NCI-H146 treated with DMSO at 0.1 percent for 48 hours (cell line): ENCODE results near the gene ATP6V1D.
"Not testable (repeated sequence)": the region's sequence is repeated elsewhere in the genome, so short reads cannot be mapped to it uniquely, and the experiment has no call there.

Source experiments
- DNase-seq: peaks from one replicate; lab custom pipeline; 2025; ENCODE audit not compliant: unreplicated experiment; lab: John Stamatoyannopoulos, UW

Gene ATP6V1D

DNA sequence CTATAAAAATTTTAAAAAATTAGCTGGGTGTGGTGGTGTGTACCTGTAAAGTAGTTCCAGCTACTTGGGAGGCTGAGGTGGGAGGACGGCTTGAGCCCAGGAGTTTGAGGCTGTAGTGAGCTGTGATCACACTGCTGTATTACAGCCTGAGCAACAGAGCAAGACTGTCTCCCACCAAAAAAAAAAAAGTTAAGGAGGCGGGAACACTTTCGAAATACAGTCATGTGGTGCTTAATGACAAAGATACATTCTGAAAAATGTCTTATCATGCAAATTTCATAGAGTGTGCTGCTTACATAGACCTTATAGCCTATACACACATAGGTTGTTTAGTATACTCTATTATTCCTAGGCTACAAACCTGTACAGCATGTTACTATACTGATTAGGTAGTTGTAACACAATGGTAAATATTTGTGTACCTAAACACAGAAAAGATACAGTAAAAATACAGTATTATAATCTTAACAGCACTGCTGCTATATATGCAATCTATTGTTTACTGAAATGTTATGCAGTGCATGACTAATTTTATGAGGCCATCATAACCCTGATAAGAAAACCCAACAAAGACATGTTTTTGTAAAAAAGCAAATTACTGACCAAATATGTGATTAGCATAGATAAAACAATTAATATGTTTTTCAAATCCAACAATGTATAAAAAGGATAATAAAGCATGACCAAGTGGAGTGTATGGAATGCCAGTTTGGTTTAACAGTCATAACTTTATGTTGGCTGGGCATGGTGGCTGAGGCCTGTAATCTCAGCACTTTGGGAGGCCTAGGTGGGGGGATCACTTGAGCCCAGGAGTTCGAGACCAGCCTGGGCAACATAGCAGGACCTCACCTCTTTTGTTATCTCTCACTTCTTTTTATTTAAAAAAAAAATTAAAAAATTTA is 11.9 kb upstream of the ATP6V1D start:
- DNase-seq = no peak

- DNase-seq = no peak
Measured at GRCh38 chr14:67370830-67371229, 11.2 kb upstream of the ATP6V1D start.

DNA sequence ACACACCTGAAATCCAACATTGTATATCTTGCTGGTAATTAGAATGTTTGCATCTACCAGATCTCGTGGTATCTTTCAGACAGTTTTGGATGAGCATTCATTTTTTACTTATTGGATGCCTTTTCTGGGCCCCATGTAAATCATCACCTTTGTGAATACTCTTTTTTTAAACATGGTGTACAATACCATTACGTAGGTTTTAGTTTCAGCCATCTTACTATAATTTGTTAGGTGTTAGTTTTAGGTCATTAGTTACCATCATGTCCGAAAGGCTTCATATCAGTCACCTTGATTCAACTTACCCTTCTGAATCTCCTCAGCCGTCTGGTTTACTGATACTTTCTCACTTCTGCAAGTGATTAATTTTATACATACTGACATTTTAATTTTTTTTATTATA is 5.9 kb upstream of the ATP6V1D start:
- no peak for DNase-seq

GRCh38 chr14:67360470-67361206 is 1.0 kb upstream of the ATP6V1D start:
- no peak for DNase-seq

DNA sequence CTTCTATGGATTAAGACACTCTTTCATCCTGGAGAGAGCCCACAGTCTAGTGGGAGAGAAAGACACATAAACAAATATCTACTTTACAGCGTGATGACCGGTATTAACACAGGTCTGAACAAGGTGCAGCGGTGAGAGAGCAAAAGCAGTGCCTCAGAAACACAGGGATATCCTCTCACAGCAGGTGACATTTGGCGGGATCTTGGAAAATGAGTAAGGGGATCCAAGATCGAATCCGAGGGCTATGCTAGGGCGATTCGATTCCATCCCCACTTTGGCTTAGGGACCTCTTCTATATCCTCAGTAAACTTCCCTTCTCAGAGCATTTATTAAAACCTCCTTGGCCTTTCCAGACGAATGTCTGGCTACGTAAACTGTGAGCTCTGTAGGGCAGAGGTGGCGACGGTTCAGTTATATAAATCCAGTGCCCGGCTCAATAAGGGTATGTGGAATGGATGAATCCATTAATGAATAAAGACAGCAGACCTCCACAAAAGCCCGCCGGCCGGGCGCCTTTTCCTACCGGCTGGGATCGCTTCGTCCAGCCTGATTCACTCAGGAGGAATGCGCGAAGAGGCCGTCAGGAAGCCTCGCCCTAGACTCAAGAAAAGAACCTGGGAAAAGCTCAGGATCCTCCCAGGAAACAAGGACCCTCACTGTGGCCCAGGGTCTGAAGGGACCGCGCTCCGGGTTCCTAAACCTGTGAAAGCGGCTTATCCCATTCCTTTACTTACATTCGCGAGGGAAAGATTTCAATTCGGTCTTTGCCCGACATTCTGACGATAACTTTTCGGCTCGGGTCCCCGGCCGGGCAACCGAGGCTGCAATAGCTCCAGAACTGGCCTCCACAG is 455 bp downstream of the ATP6V1D start:
- no peak for DNase-seq

DNA sequence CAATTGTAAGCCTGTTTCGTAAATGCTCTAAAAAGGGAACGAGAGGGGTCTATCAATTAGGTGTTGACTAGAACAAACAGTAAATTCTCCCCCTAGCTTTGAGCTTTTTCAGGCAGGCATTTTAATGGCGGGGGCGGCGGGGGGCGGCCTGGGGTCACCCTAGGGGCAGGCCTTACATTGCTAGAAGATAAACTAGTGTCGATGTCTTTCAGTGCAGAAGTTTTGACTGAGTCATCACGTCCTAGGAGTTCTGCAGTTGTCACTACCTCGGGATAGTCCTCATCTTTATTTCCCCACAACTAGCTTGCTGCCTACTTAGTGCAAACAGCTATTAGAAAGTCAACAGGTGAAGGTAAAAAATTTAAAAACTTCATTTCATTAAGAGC is 1.6 kb downstream of the ATP6V1D start:
- no peak for DNase-seq

DNA sequence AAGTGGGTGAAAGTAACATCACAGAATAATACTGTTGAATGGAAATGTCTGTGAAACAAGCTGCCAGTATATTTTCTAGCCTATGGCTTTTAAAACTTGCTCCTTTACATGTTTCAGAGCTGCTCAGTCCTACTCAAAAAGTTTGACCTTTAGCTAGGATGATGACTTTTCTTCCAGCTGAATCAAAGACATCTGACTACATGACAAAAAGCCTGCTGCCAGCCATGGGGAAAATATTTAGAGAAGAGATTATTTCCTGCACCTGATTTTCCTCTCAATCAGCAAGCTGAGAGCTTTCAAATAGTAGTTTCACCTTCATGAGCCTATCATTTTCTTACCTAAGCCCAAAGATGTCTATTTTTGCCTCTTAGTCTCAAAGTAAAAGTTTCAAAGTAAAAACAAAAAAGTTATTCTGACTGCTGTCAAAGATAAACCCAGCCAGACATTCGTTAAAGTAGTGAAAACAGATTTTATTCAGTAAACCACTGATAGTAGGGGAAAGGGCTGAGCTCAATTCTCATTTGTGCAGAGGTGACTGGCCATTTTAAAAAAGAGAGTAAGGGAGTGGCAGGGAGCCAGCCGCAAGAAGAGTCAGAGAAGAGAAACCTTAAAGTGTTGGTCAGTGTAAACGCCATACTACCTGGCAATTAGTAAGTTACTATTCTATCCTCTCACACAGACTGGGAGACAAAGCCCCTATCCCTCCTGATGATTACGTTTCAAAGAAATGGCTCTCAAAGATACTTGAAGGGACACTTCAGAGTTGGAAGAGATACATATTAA is 2.2 kb downstream of the ATP6V1D start:
- DNase-seq = no peak

DNA sequence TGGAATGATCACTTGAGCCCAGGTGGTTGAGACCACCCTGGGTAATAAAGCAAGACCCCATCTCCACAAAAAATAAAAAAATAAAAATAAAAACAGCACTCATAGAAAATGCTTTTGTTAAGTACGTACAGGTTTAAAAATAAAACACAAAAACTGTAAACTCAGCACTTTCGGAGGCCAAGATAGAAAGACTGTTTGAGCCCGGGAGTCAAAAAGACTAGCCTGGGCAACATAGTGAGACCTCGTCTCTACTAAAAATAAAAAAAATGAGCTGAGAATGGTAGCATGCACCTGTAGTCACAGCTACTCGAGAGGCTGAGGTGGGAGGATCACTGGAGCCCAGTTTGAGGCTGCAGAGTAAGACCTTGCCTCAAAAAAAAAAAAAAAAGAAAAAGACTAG is 7.5 kb downstream of the ATP6V1D start:
- DNase-seq = no peak

GRCh38 chr14:67345583-67345982 is 14.0 kb downstream of the ATP6V1D start:
- no peak for DNase-seq

- DNase-seq = no peak
Measured at GRCh38 chr14:67343601-67344230, 15.9 kb downstream of the ATP6V1D start.

GRCh38 chr14:67341231-67341630 is 18.4 kb downstream of the ATP6V1D start:
- not testable (repeated sequence) for DNase-seq

DNA sequence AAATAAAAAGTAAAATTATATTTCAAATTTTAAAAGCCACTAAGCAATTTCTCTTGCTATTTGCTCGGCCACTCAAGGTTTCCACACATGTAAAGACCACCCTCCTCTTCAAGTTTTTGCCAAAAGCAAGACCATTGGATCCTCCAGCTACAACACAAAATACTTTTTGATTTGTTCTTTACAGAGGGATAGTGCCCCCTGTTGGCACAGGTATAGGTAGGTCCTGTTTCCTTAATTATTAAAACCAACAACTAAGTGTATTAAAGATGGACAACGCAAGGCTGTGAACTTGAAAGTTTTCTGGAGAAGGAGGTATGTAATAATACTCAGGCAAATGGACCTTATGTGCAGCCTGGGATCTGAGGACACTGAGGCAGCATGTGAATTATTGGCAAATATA is 23.8 kb downstream of the ATP6V1D start:
- DNase-seq = no peak

- no peak for DNase-seq
Measured at GRCh38 chr14:67332468-67332867, 27.1 kb downstream of the ATP6V1D start.

GRCh38 chr14:67331368-67332125 is 28.1 kb downstream of the ATP6V1D start:
- no peak for DNase-seq

- DNase-seq = not testable (repeated sequence)
Measured at GRCh38 chr14:67329666-67330065, 29.9 kb downstream of the ATP6V1D start.

DNA sequence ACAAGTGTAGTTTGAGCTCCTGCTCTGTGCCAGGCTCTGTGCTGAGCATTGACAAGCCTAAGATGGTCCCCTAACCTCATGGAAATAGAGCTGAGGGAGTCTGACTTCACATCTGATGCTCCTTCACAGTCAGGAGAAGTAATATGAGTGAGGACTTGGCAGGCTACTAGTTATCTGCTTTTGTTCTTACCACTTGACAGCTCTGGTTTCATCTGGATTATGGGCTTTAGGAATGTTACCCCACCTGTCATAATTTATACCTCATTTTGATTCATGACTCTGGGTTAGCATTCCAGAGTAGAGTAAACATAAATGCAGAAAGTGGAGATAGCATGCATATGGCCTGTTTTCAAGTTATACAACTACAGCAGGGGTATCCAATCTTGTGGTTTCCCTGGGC is 40.5 kb downstream of the ATP6V1D start:
- no peak for DNase-seq

DNA sequence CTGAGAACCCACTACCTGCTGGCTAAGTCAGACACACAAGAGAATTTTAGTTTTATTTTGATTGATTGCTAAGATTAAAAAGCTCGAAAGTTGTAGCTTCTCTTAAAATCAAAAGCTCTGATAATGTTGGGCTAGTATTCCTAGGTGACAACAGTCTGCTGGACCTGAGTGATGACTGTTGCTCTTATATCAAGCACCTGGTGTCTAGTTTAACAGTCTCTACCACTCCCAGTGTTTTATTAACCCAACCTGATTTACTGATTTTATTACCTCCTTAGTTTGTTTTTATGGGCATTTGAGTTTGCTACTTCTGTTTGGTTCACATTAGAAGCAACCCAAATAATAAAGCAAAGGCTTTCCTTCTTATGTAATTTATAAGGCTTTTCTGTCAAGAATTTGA is 41.8 kb downstream of the ATP6V1D start:
- DNase-seq = no peak

DNA sequence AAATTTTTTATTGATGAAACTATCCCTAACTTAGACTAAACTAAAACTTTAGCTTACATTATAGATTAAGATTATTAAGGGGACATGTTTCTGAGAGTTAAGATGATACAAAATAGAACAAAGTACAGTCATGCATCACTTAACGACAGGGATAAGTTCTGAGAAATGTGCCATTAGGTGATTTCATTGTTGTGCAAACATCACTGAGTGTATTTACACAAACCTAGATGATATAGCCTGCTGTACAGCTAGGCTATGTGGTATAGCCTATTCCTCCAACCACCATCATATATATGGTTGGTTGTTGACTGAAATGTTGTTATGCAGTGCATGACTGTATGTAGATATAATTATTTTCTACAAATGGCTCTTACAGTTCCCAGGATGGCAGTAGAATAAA is 46.5 kb downstream of the ATP6V1D start:
- DNase-seq = no peak

DNA sequence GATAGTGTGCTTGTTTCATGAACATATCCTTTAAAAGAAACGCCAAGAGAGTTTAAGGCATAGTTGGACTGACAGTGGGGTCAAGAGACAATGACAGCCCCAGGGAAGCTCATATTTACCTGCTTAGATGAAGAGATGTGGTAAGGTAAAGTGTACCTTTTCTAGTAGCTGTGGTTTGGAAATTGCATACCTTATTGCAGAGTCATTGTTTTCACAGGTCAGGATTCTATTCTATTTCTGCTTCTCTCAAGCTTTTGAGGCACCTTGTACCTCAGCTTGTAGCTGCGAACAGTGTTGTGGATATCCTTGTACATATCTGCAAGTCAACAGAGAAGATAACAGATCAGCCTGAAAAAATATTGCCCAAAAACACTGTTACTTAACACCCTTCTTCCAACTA is 47.7 kb downstream of the ATP6V1D start:
- no peak for DNase-seq
